Osteoblast (primary cell): Measurements from ENCODE around the gene UNC13D. TPM values are rescaled to one million over a fixed set of nuclear protein-coding genes. Genes with fewer than 3 reads are reported as not detected.
"Not testable (repeated sequence)": the region's sequence is repeated elsewhere in the genome, so short reads cannot be mapped to it uniquely, and the experiment has no call there.

ENCODE experiments used
- DNase-seq: peaks from one replicate; pipeline ENCODE4 v3.0.0; 2011; ENCODE audit warnings: low spot score, mixed read lengths; ENCODE audit not compliant: insufficient read length; ENCODE audit errors: missing footprints
- H2AFZ ChIP-seq: 2 replicates; pipeline ENCODE4 v1.6.0; 2011; ENCODE audit warnings: mild to moderate bottlenecking, low read length
- H3K27ac ChIP-seq: 2 replicates; pipeline ENCODE4 v1.5.1; 2011; ENCODE audit warnings: mild to moderate bottlenecking, low read depth, low read length, moderate library complexity
- H3K27me3 ChIP-seq: 2 replicates; pipeline ENCODE4 v1.6.0; 2012; ENCODE audit warnings: mild to moderate bottlenecking, control low read depth, inconsistent platforms, low read length, moderate library complexity; ENCODE audit not compliant: insufficient read depth
- H3K36me3 ChIP-seq: 2 replicates; pipeline ENCODE4 v1.5.1; 2011; ENCODE audit warnings: mild to moderate bottlenecking, low read length, control low read depth, moderate library complexity; ENCODE audit not compliant: insufficient read depth
- H3K4me1 ChIP-seq: 2 replicates; pipeline ENCODE4 v1.5.1; 2011; ENCODE audit warnings: mild to moderate bottlenecking, low read length, control low read depth, moderate library complexity; ENCODE audit not compliant: insufficient read depth
- H3K4me2 ChIP-seq: 2 replicates; pipeline ENCODE4 v1.6.0; 2011; ENCODE audit warnings: mild to moderate bottlenecking, low read length; ENCODE audit not compliant: insufficient read depth
- H3K4me3 ChIP-seq: fragments of 200-600 bp; sonication (generic); 3 replicates; pipeline ENCODE4 v1.5.1; 2012; ENCODE audit warnings: mild to moderate bottlenecking, low read length, inconsistent platforms; ENCODE audit not compliant: insufficient read depth
- H3K79me2 ChIP-seq: 2 replicates; pipeline ENCODE4 v1.6.0; 2012; ENCODE audit warnings: mild to moderate bottlenecking, low read length, control low read depth, inconsistent platforms; ENCODE audit not compliant: insufficient read depth
- H3K9me3 ChIP-seq: 2 replicates; pipeline ENCODE4 v1.5.1; 2011; ENCODE audit warnings: low read depth, low read length, control low read depth
- H4K20me1 ChIP-seq: 2 replicates; pipeline ENCODE4 v1.6.0; 2012; ENCODE audit warnings: mild to moderate bottlenecking, low read length, control low read depth; ENCODE audit not compliant: insufficient read depth
- CTCF ChIP-seq: IDR thresholded peaks from 2 replicates; pipeline ENCODE4 v1.5.1; 2011; ENCODE audit warnings: mild to moderate bottlenecking, low read depth, low read length, moderate library complexity; ENCODE audit errors: extremely low read depth
- total RNA-seq: library from RNA; depleted of rRNA; stranded (reverse); fragments of >200 nt; gene quantifications from 2 replicates; pipeline ENCODE4 v1.2.3, GENCODE V29; 2012

The UNC13D gene
- total RNA-seq, 1 donor = 1.1 TPM

DNA sequence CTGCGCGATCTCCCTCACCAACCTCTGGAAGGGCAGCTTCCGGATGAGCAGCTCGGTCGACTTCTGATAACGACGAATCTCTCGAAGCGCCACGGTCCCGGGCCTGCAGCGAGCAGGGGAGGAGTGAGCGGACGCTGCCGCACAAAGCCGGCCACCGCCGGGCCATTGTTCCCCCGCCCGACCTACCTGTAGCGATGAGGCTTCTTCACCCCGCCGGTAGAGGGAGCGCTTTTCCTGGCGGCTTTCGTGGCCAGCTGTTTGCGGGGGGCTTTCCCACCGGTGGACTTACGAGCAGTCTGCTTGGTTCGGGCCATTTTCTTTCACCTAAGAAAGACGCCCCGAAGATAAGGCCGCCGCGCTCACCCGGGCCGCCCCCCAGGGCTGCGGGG, 65.3 kb downstream of the UNC13D start:
- H2AFZ ChIP-seq = no peak overlapping the region
- peak overlapping the region; percentile 88 for H3K4me3 ChIP-seq
- H4K20me1 ChIP-seq = peaks cover 32% of the 10 kb centered on the region
- TF ChIP-seq CTCF = peak; percentile 33
- H3K27me3 ChIP-seq = no peaks in the 10 kb centered on the region
- peaks cover 17% of the 10 kb centered on the region for H3K79me2 ChIP-seq
- H3K4me2 ChIP-seq = peak overlapping the region; percentile 94
- no peak for DNase-seq
- peaks cover 26% of the 10 kb centered on the region for H3K36me3 ChIP-seq
- H3K9me3 ChIP-seq = no peaks in the 10 kb centered on the region
- H3K4me1 ChIP-seq = peaks cover 25% of the 10 kb centered on the region
- H3K27ac ChIP-seq = peak overlapping the region; percentile 91

GRCh38 chr17:75778066-75778860, 65.9 kb downstream of the UNC13D start:
- H3K9me3 ChIP-seq, H2AFZ ChIP-seq, DNase-seq, H3K27me3 ChIP-seq: not testable (repeated sequence)
- H3K4me1 ChIP-seq = peaks cover 21% of the 10 kb centered on the region
- peak overlapping the region; percentile 88 for H3K4me3 ChIP-seq
- peak overlapping the region; percentile 94 for H3K4me2 ChIP-seq
- peak overlapping the region; percentile 91 for H3K27ac ChIP-seq
- peaks cover 17% of the 10 kb centered on the region for H3K79me2 ChIP-seq
- peaks cover 26% of the 10 kb centered on the region for H3K36me3 ChIP-seq
- H4K20me1 ChIP-seq = peaks cover 32% of the 10 kb centered on the region

DNA sequence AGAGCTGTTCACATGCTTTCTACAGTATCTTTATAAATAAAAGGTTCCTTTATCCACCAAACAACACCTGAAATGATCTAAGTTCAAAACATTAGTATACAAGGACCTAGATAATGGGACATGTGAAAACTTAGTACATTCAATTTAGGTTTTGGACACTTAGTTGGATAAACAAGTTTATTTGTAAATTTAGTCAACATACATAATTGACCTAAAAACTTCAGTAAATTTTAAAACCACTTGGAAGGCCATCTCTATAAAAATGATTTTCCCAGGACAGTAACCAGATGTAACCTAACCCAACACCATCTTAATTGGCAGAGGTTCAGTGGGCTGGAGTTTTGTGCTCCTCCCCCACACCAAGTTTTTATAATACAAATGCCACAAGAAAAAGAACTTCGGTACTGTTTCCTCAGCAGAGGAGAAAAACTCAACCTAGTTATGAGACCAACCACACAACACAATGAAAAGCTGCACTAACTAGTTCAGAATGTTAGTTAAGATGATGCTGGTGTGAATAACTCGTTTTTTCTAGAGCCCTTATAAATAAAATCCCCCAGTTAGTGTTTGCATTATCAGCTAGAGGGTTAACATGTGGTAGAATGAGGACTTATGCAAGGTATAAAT, 66.8 kb downstream of the UNC13D start:
- H4K20me1 ChIP-seq = peaks cover 32% of the 10 kb centered on the region
- peaks cover 17% of the 10 kb centered on the region for H3K79me2 ChIP-seq
- peaks cover 26% of the 10 kb centered on the region for H3K36me3 ChIP-seq
- no peaks in the 10 kb centered on the region for H3K27me3 ChIP-seq
- peak overlapping the region; percentile 94 for H3K4me2 ChIP-seq
- no peaks in the 10 kb centered on the region for H3K9me3 ChIP-seq
- peak overlapping the region; percentile 88 for H3K4me3 ChIP-seq
- TF ChIP-seq CTCF = no peak
- DNase-seq = no peak
- H3K27ac ChIP-seq = peak overlapping the region; percentile 29
- H3K4me1 ChIP-seq = peaks cover 16% of the 10 kb centered on the region
- H2AFZ ChIP-seq = no peak overlapping the region

Other genes starting within 250 kb of the UNC13D start
- under 0.01 TPM in 1 of 2 replicates, not detected in the other for gene SMIM5, start 211.0 kb downstream of the UNC13D start, total RNA-seq
- gene RECQL5, start 177.2 kb downstream of the UNC13D start, total RNA-seq = 17.7 and 24.5 TPM in 2 replicates
- 48.1 and 60.7 TPM in 2 replicates for gene SAP30BP, start 177.1 kb downstream of the UNC13D start, total RNA-seq
- 0.29 and 0.36 TPM in 2 replicates for gene ITGB4, start 122.9 kb downstream of the UNC13D start, total RNA-seq
- gene GALK1, start 79.2 kb downstream of the UNC13D start, total RNA-seq = 25.3 and 27.7 TPM in 2 replicates
- gene UNK, start 59.6 kb downstream of the UNC13D start, total RNA-seq = 18.5 and 23.6 TPM in 2 replicates
- gene WBP2, start 10.9 kb upstream of the UNC13D start, total RNA-seq = 31.1 and 38.3 TPM in 2 replicates
- 21.7 and 22.4 TPM in 2 replicates for gene TRIM47, start 34.2 kb upstream of the UNC13D start, total RNA-seq
- gene TRIM65, start 52.5 kb upstream of the UNC13D start, total RNA-seq = 22.8 and 23.3 TPM in 2 replicates
- 36.6 and 37.1 TPM in 2 replicates for gene MRPL38, start 60.5 kb upstream of the UNC13D start, total RNA-seq
- 14.1 and 17.1 TPM in 2 replicates for gene FBF1, start 96.6 kb upstream of the UNC13D start, total RNA-seq
- gene ACOX1, start 134.8 kb upstream of the UNC13D start, total RNA-seq = 59.2 and 59.4 TPM in 2 replicates
- 23.2 and 23.6 TPM in 2 replicates for gene TEN1, start 134.8 kb upstream of the UNC13D start, total RNA-seq
- 0.72 and 0.88 TPM in 2 replicates for gene CDK3, start 156.5 kb upstream of the UNC13D start, total RNA-seq
- gene EVPL, start 182.9 kb upstream of the UNC13D start, total RNA-seq = not detected in 2 replicates
- gene SRP68, start 228.1 kb upstream of the UNC13D start, total RNA-seq = 22.7 and 25.3 TPM in 2 replicates
- gene GALR2, start 230.4 kb upstream of the UNC13D start, total RNA-seq = 0.29 TPM in 1 of 2 replicates, not detected in the other
- gene ZACN, start 234.8 kb upstream of the UNC13D start, total RNA-seq = not detected in 2 replicates